HG03097 (cell line): ENCODE measurements around the gene PPP1R1C.
"Not testable (repeated sequence)": the region's sequence is repeated elsewhere in the genome, so short reads cannot be mapped to it uniquely, and the experiment has no call there.

Experiments used
- ATAC-seq: cut with Tn5 transposase; IDR thresholded peaks from one replicate; pipeline ENCODE4 v1.9.1; 2021; ENCODE audit not compliant: unreplicated experiment, low FRiP score

PPP1R1C gene, protein sequence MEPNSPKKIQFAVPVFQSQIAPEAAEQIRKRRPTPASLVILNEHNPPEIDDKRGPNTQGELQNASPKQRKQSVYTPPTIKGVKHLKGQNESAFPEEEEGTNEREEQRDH

DNA sequence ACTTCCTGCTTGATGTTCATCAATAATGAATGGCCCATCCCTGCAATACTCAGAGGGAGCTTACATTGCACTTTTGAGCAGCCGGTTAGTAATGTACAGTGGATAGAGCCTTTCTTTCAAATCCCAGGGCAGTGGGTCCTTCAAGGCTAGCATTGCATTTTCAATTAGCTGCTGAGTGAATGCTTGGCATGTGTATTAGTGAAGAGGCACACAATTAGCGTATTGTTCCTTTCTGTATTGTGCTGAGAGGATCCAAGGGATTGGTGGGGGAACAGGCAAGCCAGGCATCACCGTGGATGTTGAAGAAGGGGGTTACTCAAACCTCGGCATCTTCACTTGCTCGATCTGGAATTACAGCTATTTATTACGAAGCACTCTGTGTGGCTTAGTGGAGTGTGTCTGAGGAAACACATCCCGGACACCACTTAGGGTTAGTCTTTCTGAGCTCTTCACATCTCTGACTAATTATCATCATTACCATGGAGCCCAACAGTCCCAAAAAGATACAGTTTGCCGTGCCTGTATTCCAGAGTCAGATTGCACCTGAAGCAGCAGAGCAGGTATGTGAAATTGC is at the start of gene PPP1R1C:
TSS of gene PPP1R1C (plus strand) at position 222 of the 574 bp plus-strand sequence. CDS start at position 480, 258 bp downstream.
- no peak for ATAC-seq

DNA sequence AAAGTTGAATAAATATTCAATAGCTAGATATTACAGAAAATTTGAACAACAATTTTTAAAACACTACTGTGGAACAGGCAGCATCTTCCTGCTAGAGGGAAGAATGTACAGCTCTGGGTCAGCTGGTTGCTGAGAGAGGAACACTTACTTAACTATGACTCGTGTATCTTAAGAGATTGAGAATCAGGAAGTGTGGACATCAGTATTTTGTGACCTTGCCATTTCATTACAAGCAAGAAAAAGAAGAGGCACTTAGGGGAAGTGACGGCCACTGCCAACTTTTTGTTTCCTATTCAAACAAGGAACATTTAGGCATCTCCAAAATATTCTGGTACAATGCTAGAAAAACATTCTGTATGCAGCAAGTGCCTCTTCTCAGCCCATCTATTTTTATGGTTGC is 48.2 kb upstream of the PPP1R1C start:
- ATAC-seq, result no peak

DNA sequence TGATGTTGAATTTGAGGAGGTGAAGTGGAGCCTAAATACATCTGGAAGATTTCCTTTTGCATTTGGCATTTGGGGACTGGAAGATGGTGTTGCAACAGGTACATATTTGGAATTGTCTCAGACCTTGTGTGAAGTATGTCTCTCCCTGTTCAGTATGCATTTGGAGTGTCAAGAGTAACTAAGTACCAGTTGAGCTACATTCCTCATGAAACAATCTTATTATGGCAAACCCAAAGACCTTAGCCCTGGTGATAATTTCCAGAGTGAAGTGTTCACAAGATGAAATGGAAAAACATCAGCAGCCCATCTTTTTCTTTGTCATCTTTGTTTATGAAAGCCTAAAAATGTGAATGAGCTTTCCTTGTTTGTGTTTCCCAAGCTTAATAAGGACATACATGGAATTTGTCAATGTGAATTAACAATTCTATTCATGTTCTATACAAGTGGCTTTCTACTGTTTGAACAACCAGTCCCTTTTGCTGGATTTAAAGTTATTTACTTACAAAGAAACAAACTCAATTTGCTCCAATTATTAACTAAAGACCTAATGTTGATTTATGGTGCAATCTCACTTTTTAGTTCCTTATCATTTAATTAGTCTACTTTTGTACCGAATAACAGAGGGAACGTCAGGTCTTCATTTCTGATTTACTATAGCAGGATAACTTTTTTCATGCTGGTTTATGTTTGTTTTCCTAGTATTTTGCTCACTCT is 42.1 kb upstream of the PPP1R1C start:
- no peak for ATAC-seq

DNA sequence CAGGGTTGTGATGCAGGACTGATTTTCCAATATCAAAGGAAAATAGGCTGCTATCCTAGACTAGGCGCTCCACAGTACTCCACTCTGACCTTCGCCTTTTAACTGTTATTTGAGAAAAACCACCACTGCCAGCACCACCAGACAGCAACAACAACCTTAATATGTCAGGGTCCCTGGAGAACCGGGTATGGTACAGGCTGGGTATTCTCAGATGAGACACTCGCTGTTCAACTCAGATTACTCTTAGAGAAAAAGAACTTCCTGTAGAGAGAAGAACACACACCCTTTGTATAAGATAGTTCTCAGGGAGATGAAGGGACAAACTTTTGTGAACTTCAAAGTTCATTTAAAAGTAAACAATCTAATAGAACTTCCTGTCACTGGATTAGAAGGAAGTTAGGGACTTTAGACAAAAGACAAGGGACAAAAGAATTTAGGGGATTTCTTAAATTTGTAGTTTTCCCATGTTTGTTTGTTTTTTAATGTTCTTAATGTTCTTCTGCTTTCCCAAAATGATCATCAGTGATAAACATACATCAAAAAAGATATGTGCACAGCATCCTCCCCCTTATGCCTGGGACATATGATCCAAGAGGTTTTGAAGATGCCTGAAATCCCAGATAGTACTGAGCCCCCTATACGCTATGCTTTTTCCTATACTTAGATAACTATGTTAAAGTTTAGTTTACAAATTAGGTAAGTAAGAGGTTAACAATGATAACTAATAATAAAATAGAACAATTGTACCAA is 41.3 kb upstream of the PPP1R1C start:
- ATAC-seq, result no peak

DNA sequence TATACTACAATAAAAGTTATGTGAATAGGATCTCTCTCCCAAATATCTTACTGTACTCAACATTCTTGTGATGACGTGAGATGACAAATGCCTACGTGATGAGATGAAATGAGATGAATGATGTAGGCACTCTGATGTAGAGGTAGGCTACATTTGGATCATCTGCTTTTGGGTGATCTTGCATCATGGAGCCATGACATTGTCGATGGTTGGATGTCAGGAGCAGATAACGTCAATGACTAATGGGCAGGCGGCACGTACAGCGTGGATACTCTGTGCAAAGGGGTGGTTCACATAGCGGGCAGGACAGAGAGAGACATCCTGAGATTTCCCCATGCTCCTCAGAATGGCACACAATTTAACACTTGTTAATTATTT is 40.8 kb upstream of the PPP1R1C start:
- no peak for ATAC-seq

DNA sequence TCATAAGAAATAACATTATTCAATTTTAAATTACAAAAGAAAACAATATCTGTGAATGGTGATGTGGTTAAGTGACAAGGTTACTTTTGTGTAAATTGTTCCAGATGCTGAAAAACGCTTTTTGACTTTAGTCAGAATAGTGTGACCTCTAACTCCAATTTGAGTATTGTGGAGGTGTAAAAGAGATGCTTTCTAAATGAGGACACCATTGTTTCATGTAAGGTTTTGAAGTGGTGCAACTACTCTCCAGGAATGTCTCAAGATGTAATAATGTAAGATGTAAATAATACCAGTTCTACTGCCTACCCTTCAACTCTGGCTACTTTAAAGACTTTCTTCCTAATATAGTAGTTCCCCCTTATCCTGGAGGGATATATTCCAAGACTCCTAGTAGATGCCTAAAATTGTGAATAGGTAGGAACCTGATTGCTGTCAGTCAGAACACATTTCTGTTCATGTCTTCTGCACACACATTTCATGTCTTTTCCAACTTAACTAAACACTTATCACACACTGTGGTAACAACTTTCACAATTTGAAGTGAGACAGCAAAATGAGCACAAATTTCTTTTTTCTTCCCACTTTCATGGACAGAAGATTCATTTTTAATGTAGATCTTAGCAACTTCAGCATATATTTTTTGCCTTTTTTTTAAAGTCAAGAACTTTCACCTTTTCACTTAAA is 39.1 kb upstream of the PPP1R1C start:
- ATAC-seq, result no peak

DNA sequence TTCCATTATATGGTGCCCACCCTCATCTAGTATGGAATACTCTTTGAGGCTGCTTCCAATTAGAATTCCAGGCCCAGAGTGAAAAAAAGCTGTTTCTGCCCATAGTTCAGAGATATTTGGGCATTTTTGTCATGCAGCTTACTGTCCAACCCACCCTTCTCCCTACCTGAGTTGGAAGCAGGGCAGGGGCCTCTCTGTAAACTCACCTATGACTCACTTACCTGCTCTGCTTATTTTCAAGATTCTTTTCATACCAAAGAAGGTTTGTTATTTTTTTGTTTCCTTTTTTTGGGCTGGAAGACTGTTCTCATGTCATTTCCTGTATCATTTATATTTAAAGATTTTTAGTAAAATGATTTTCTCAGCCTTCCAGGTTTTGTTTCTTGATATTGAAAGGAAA is 38.4 kb upstream of the PPP1R1C start:
- ATAC-seq, result no peak

DNA sequence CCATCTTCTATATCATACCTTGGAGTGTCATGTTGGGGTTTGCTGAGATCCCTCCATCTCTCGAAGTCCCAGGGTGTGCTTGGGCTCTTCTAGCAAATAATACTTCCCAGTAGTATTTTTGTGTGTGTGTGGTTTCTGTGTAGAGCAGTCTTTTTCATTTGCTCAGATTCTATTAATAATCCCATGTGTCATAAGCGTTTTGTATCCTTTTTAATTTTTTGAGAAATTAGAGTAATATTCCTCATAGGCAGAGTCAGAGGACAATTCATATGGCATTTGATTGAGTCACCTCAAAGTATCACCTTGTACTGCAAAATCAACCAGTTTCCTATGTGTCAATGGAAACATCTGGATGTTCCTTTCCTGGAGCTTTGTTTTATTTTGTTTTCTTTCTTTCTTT is 37.4 kb upstream of the PPP1R1C start:
- no peak for ATAC-seq

DNA sequence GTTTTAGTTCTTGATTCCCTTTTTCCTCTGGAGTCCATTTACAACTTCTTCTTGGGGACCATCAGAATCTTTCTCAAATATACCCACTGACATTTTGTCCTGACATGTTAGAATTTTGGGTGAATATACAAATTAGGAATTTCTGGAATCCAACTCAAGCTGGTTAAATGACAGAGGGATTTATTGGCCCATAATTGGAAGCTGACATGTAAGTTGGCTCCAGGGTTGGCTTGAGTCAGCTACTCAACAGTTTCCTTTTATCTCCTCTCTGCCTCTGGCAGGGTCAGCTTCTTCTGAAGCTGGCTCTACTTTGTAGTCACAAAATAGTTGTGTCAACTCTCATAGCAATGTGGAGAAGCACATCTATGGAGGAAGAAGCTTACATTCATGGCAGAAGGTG is 36.6 kb upstream of the PPP1R1C start:
- no peak for ATAC-seq

DNA sequence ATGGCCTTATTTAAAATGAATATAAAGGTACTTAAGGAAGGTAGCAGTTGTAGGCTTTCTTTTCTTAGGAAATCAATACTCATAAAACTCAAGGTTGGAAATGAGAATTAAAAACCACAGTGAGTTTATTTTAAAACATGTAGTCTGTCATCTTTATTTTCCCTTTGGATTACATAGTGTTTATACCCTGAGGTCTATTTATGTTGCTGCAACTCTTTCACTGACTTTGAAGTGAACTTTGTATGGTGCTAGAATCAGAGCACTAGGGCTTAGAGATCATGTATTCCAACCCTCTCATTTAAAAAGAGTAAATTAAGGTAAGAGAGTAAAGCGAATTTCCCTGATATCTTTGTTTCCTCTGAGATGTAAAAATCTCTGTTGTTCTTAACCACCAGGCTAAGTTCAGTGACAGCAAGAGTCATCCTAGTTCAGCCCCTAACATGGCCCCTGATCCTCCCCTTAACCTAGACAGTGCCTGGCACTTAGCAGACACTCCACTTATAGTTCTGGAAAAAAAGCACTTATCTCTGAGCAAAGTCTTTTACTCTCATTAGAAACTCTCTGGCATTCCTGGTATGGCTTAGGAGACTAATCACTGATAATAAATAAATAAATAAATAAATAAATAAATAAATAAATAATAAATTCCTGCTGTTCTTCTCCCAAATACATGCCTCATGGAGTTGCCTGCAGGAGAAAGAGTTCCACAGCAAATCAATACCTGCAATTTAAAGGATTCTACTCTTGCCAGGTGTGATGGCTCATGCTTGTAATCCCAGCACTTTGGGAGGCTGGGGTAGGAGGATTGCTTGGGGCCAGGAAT is 33.0 kb upstream of the PPP1R1C start:
- no peak for ATAC-seq

DNA sequence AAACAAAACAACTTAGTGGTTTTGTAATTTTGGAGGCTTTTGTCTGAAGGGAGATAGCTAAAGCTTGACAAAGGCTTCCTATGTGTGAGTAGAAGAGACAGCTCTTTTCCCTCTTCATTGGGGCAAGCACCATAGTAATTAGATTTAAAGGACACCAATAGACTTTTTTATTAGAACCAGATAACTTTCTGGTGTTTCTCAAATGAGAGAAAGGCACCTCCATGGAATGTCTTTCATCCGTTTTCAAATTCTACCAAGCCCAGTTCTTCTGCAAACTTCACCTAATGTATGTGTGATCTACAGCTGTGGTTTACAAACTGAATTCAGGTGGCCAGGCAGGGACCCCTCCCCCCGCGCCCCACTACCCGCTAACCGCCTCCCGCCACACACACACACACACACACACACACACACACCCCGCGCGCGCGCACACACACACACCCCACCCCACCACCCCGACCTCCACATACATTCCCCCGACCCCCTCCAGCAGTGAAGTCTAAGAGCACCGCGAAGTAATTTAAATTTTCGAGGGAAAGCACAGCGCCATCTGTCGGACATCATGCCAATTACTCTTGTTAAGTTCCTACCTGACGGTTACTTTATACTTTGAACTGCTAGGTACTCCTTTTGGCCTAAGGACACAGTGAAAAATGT is 31.6 kb upstream of the PPP1R1C start:
- ATAC-seq, result no peak

DNA sequence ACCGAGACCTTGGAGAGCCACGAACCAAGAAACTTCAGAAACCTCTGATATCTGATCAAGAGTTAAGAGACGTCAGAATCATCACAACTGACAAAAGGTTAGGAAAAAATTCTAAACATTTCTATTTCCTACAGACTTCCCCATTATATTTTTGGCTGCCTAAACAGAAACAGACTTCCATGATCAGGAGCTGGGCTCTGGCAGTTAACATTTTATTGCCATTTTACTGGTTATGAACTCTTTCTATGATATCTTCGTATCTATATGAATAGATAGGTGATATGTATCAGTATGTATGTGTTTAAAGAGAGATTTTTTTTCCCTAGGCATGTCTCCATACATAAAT is 31.1 kb upstream of the PPP1R1C start:
- no peak for ATAC-seq

DNA sequence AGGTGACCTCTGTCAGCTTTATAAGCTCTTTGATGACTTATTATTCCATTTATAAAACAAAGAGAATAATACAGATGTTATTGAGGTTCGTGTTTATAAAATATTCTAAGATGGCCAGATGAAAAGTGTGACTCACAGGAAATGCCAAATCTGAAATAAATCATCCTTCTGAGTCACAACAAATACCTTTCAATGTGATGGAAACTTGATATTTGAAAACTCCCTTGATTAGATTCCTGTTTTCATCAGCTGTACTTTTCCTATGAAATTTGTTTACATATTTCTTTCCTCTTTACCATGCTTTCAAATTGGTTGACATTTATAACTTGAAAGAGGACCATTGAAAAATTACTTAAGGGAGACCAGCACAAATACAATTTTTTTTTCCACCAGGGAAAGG is 30.6 kb upstream of the PPP1R1C start:
- ATAC-seq, result no peak

DNA sequence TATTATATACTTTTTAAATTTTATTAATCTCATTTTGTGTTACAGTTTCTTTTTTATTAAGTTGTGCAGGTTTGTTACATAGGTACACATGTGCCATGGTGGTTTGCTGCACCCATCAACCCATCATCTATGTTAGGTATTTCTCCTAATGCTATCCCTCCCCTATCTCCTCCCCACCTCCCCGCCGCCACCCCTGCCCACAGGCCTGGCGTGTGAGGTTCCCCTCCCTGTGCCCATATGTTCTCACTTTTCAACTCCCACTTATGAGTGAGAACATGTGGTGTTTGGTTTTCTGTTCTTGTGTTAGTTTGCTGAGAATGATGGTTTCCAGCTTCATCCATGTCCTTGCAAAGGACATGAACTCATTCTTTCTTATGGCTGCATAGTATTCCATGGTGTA is 29.8 kb upstream of the PPP1R1C start:
- not testable (repeated sequence) for ATAC-seq

DNA sequence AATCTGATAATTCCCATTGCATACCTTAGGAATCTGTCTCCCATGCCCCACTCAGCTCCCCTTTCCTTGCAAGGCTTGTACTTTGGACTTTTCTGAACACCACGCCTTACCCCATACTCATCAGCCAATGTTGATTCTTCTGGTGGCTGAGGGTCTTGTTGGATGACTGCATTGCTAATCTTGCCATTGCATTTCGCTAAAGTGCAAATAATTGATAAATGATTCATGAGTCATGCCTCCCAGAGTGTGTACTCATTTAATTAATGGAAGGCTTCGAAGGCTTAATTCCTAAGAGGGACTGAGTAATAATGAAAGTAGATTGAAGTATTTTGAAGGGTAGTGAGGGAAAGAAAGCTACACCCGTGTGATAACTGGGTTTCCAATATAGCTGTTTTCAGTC is 28.0 kb upstream of the PPP1R1C start:
- no peak for ATAC-seq

DNA sequence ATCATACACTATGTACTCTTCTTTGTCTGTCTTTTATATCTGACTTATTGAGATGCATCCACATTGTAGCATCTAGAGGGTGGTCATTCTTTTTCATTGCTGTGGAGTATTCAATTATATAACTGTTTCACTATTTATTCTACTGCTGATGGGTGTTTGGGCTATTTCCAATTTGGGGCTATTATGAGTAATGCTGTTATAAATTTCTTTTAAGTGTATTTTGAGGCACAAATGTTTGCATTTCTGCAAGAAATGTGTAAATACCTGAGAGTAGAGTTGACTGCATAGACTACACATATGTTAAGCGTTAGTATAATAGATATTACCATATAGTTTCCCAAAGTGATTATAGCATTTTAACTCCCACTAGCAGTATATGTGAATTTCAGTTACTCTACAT is 26.9 kb upstream of the PPP1R1C start:
- ATAC-seq, result no peak

DNA sequence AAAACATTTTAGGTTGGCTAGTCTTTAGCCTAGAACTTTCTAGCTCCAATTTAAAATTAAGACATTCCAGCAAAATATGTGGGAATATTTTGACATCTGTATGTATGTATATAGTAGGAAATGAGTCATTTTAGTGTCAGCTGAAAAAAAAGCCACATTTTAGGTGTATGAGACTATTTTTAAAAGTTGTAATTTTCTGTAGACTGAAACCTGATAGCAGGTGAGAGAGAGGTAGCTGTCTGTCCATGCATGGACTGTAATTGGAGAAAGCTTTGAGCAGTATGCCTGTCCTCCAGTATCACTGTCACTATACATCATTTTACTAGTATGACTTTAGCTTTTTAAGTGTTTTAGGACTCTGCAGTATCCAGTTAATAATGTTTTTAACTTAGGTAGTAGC is 26.1 kb upstream of the PPP1R1C start:
- ATAC-seq, result no peak

DNA sequence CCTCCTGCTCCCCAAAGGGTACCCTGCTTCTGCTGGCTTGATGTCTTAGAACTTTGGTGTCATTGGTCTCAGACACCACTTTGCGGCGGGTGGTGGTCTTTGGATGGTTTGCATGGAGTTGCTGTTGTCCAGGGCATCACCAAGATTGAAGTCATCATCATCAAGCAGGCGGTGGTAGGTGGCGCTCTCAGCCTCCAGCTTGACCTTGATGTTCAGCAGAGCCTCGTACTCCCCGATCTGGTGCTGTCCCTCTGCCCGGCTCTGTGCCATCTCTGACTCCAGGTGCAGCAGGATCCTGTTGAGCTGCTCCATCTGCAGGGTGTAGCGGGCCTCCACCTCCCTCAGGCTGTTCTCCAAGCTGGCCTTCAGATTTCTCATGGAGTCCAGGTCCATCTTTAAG is 24.5 kb upstream of the PPP1R1C start:
- not testable (repeated sequence) for ATAC-seq

DNA sequence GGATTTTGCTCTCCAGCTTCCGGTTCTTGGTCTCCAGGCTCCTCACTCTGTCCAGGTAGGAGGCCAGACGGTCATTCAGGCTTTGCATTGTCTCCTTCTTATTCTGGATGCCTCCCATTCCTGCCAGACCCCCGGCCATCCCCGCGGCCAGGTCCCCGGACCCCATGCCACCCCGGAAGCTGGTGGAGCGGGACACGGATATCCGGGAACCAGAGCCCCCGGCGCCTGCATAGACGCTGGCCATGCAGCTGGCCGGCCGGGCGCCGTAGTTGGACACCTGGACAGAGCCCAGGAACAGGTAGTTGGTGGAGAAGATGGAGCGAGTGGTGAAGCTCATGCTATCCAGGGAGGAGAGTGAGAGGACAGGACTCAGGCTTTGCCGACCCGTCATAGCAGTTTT is 23.5 kb upstream of the PPP1R1C start:
- no peak for ATAC-seq
